Suppressor macrophage treated with lipopolysaccharide for 1 hour (primary cell): ENCODE results near the gene MRPL33.
A peak's percentile ranks its signal among the peaks of the same experiment; 100 is the strongest.

ENCODE experiments used
- DNase-seq, 3 donors: peaks; one replicate each; pipeline ENCODE4 v3.0.0-alpha.2; 2020 to 2022

The MRPL33 gene

GRCh38 chr2:27771548-27772335 is at the start of gene MRPL33:
Gene MRPL33, plus strand, starts transcription at chr2:27771719. Its CDS starts 59 bp downstream, at chr2:27771778.
- peak; percentile 91 to 97 (median 92) for DNase-seq

DNA sequence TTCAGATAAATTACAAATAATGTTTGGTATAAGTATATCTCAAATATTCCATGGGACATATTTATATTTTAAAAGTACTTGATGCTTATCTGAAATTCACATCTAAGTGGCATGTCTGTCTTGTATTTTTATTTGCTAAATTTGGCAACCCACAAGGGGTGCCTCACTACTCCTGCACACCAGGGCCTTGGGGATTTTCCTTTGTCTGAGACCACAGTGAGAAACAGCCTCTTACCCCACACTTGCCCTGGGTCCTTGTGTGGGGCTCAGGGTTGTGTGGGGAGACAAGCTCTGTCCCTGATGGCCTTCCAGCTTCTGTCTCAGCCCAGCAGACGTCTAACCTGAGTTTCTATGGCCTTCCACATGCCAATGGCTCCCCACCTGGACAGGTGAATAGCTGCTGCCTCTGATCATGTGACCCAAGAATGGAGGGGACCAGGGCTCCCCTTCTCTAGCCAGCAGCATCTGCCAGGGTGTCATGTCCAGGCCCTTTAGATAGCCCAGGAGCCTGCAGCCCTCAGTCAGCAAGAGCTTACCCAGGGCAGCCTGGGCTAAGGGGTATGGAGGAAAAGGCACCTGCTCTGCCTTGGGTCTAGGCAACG is 49.5 kb upstream of the MRPL33 start:
- DNase-seq: no peak

- DNase-seq: peak; percentile 76 to 83 (median 81)
Measured at GRCh38 chr2:27723372-27724144, 48.0 kb upstream of the MRPL33 start.

GRCh38 chr2:27724191-27724590 is 47.3 kb upstream of the MRPL33 start:
- no peak for DNase-seq

DNA sequence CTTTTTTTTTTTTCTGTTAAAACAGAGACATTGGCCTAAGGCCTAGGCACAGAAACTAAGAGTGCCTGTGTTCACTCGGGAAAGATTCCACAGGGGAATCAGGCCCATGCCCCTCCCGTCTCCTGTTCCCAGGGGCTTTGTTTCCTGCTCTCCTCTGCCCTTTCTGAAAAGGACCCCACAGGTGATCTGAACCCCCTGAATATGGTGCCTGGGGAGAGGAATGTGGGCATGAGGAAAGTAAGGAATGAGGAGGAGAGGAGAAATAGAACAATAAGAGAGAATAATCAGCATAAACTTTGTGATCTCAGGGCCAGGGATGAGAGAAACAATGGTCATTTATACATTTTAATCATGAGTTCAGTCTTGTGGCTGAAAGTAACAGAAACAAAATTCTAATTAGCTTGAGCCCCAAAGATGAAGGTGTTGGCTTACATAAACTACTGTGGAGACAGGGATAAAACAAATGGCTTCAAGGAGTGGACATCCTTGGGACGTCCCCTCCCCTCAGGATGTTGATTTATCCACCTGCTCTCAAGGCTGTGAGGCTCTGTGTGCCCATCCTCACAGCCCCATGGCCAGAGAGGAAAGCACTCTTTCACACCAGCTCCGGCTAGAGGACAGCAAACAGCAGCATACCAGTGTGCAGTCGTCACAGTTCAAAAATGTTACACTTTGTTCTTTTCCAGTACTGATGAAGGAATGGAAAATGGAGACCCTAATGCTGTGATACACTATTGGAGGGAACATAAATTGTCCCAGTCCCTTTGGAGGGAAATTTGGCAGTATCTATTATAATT is 46.4 kb upstream of the MRPL33 start:
- no peak for DNase-seq

DNA sequence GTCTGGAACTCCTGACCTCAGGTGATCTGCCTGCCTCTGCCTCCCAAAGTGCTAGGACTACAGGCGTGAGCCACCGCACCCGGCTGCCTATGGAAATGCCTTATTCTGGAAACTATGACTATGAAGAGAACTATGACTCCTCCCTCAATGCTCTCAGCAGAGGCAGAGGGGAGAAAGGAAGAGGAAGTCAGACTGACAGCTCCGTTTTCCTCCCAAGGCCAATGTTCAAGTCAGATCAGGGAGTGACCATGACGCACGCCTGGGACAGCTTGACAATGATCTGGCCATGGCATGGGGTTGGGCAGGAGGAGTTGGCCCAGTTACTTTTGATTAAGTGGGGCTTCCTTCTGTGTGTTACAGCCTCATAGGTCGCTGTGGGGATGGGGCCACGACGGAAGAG is 44.3 kb upstream of the MRPL33 start:
- DNase-seq: peak; percentile 86 to 92 (median 87)

DNA sequence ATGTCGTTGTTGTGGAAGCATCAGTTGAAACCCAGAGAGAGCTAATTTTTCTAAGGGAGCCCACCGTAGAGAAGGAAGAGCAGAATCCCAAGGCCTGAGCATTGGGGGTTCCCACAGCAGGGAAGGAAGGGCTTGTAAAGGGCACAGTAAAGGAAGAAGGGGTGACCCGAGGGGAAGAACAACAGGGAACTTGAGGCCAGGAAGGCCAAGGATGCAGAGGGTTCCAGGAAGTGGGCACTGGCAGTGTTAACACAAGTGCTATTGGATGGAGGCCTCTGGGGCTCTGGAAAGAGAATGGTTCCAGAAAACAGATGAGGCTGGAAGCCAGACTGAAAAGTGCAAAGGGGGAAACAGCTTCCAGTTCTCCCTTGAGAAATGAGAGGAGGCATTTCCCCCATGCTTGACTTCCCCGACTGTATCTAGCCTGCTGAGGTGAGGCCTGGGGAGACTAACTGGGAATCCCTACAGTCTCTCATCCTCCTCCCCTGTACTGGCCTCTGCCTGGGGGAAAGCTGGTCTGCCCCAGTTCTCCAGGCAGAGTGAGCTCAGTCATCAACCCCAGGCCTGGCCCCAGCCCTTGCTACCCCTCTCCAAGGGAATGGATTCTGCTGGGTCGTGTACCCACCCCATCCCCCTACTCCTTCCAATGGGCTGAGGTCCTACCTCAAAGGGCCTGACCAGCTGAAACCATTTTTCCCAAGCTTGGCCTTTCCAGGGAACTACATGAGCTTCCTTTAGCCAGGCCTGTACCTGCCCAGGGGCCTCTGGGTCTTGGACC is 43.2 kb upstream of the MRPL33 start:
- DNase-seq: no peak

- DNase-seq: no peak
Measured at GRCh38 chr2:27729198-27729597, 42.3 kb upstream of the MRPL33 start.

DNA sequence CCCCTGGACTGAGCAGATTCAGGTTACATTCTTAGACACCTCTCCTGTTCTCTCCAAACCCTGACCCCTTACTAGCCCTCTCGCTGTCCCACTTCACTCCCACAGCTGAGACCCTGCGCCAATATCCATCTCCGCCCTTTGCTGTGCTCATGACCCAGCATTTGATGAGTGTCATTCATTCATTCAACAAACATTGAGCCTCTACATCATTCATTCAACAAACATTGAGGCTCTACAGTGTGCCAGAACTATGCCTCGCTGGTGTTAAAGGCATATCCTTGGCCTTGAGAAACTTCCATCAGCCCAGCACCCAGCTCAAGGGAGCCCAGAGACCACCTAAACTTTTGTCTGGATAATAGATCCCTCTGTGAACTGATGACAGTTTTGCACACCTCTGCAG is 41.9 kb upstream of the MRPL33 start:
- no peak for DNase-seq

- DNase-seq: no peak
Measured at GRCh38 chr2:27730261-27730662, 41.3 kb upstream of the MRPL33 start.

DNA sequence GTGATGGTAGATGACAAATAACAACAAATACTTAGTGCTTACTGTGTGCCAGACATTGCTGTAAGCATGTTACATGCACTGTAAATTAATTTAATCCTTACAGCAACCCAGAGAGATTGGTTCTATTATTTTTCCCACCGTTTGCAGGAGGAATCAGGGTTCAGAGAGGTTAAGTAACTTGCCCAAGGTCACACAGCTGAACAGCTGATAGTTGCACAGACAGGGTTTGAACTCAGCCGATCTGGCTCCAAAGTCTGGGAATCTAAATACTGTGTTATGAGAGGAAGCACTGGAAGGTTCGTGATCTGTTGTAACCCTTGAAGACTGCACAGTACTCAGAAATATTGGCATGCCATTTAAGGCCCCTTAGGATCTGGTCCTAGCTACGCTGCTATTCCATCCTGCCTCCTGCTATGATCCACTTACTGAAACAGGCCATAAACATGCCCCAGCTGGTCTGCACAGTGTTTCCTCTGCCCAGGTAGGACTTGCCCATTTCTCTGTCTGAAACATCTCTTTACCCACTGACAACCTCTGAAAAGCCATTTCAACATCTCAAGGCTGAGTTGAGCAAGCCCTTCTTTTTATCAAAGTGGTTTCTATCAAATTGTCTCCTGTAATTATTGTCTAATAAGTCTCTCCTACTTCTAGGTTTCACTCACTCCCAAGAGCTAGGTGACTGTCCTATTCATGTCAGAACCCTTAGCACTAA is 40.4 kb upstream of the MRPL33 start:
- DNase-seq: no peak

GRCh38 chr2:27734305-27734704 is 37.2 kb upstream of the MRPL33 start:
- DNase-seq: no peak

DNA sequence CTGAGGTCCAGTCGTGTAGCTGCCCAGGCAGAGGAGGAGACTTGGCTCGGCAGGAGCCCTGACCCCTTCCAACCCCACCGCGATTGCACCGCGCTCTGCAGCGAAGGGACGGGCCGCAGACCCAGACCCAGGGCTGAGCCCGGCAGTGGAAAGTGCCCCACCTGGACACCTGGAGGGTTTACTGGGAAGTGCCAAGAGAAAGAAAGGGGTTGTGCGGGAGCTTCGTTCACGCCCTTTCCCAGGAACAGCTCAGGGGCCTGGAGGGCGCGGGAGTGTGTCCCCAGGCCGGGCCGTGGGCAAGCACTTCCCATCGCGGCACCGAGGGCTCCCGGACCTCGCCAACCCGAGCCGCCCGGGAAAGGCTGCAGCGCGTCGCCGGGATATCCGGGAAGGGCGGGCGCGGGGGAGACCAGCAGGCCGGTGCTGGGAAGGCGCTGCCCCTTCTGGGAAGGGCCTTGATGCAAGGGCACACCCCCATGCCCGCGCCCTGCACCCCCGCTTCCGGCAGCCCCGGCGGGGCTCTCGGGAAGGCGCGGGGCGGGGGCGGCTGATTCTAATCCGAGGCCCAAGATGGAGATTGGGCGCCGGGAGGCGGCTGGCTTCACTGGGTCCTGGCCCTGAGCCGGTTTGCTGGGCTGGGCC is 36.1 kb upstream of the MRPL33 start:
- peak; percentile 72 to 91 (median 87) for DNase-seq

DNA sequence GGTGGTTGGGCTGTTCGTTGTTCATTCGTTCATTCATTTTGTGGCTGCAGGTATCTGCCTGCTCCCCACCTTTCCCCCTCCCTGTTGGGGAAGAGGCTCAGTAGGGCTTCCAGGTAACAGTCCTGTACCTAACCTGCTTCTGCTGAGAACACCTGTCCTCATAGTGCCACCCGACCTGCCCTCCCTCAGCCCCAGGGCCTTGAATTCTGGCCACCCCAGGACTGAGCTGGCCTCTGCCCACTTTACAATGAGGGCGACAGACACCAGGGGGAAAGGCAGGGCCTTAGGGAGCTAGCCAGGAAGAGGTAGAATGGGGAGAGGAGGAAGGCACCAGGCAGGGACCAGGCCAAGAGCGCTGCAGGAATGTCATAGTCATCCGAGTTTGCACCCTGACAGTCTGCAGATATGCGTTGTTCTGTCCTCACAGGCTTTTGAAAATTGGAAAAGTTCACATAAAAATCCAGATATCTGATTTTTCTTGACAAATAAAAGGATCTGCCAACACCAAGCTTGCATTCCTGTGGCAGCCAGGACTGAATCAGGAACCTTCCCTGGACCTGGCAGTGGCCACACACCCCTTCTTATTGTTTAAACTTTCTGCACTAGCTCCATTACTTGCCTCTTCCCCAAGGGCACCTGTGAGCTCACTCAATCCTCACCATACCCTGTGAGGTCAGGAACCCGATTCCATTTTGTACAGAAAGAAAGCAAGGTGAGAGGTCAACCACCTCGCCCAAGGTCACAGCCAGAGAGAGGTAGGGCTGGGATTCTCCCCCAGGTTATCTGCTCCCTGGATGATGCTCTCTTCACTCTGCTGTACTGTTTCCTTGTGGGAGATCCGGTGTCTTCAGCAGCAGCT is 35.3 kb upstream of the MRPL33 start:
- DNase-seq: no peak

DNA sequence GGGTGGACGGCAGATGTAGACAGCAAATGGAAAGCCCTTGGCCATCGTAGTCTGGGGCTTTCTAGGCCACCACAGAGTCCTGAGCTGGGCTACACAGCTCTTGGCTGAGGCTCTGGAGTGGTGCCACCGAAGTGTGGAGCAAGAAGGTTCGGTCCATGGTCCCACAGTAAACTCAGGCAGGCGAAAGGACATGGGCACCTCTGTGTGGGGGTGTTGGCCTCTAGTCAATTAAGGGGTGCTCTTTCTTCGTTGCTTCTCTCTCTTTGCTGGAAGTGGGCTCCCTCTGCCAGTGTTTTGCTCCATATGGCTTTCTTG is 34.7 kb upstream of the MRPL33 start:
- no peak for DNase-seq

GRCh38 chr2:27737676-27738348 is 33.7 kb upstream of the MRPL33 start:
- DNase-seq: peak; percentile 48 to 76 (median 61)

GRCh38 chr2:27738349-27739057 is 33.0 kb upstream of the MRPL33 start:
- no peak for DNase-seq

DNA sequence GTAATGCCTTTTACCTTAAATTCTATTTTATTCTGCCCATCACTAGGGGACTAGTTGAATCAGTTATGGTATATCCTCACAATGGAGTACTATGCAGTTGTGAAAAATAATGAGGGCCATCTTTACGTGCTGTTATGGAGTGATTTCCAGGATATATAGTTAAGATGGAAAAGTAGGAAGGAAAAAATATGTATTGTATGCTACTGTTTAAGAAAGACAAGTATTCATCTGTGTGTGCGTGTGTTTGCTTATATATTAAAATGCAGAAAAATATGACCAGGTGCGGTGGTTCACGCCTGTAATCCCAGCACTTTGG is 32.5 kb upstream of the MRPL33 start:
- no peak for DNase-seq

DNA sequence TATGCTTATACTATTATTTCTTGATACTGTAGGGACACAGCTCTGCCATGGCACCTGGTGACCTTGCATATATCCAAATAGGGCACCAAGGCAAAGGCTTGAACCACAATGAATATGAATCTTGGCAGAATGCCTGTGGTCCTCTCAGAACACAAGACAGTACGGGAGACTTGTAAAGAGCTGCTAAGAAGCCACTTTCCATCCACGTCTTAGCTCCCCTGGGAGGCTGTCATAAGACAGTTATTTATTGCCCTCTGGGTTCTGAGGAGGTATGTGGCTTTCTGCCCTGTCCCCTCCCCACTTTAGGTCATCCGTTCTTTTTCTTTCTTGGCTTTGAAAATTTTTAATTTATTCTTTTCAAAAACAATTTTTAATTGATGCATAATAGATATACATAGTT is 29.8 kb upstream of the MRPL33 start:
- no peak for DNase-seq
